ENCODE measurements around the gene GJB2.

GRCh38 chr13:20227288-20227687, 34.5 kb upstream of the GJB2 start:
- TF ChIP-seq CREB1 (IDR thresholded peaks at IDR 0.05; ENCODE audit: low read depth) = no peak
- TF ChIP-seq TEAD4 (IDR thresholded peaks at IDR 0.05) = no peak
- no peak for TF ChIP-seq YY1 (IDR thresholded peaks at IDR 0.05; ENCODE audit: low read depth)
- TF ChIP-seq MAX (IDR thresholded peaks at IDR 0.05) = no peak
- TF ChIP-seq RAD21 (IDR thresholded peaks at IDR 0.05; ENCODE audit: low read depth) = no peak
